Chondrocyte (in vitro differentiated cells): ENCODE measurements around the gene CBLB. TPM values are rescaled to one million over a fixed set of nuclear protein-coding genes. Genes with fewer than 3 reads are reported as not detected.

Experiments
- DNase-seq: peaks from one replicate; pipeline ENCODE4 v3.0.0; 2021; ENCODE audit warnings: mixed read lengths, low spot score
- H3K27ac Mint-ChIP-seq: one replicate; pipeline ENCODE4 v1.8.0; 2021; ENCODE audit warnings: mild to moderate bottlenecking, moderate library complexity, mixed read lengths; ENCODE audit not compliant: unreplicated experiment
- H3K27me3 Mint-ChIP-seq: 2 replicates; pipeline ENCODE4 v1.8.0; 2021; ENCODE audit warnings: low read depth, mixed read lengths
- H3K36me3 Mint-ChIP-seq: 2 replicates; pipeline ENCODE4 v1.8.0; 2021; ENCODE audit warnings: low read depth, mixed read lengths
- H3K4me1 Mint-ChIP-seq: 2 replicates; pipeline ENCODE4 v1.8.0; 2021; ENCODE audit warnings: low read depth, mild to moderate bottlenecking, mixed read lengths
- H3K4me3 Mint-ChIP-seq: one replicate; pipeline ENCODE4 v1.8.0; 2021; ENCODE audit warnings: mild to moderate bottlenecking, moderate library complexity, mixed read lengths; ENCODE audit not compliant: unreplicated experiment
- H3K9me3 Mint-ChIP-seq: 2 replicates; pipeline ENCODE4 v1.8.0; 2021; ENCODE audit warnings: low read depth, mixed read lengths
- total RNA-seq: library from RNA; stranded (reverse); gene quantifications from 3 replicates; pipeline ENCODE4 v1.2.1, GENCODE V29; 2021
- TF ChIP-seq, protein P1 (sequence below): fragments of 200-600 bp; sonication (generic); IDR thresholded peaks from 2 replicates; pipeline ENCODE4 v1.5.0; 2021; ENCODE audit warnings: antibody characterized with exemption, mild to moderate bottlenecking, moderate library complexity

CBLB gene
- total RNA-seq, 1 donor from 2014 or later: 25.0 TPM

GRCh38 chr3:105847865-105848264 lies 20.9 kb downstream of the CBLB start:
- Mint-ChIP-seq H3K27me3 (no peaks in the 10 kb centered on the region), H3K4me1 (peaks cover 16% of the 10 kb centered on the region), H3K4me3 (no peak overlapping the region), H3K36me3 (peaks cover 8% of the 10 kb centered on the region), H3K9me3 (no peaks in the 10 kb centered on the region), H3K27ac (no peak overlapping the region)
- DNase-seq: no peak
- TF ChIP-seq, protein P1, sequence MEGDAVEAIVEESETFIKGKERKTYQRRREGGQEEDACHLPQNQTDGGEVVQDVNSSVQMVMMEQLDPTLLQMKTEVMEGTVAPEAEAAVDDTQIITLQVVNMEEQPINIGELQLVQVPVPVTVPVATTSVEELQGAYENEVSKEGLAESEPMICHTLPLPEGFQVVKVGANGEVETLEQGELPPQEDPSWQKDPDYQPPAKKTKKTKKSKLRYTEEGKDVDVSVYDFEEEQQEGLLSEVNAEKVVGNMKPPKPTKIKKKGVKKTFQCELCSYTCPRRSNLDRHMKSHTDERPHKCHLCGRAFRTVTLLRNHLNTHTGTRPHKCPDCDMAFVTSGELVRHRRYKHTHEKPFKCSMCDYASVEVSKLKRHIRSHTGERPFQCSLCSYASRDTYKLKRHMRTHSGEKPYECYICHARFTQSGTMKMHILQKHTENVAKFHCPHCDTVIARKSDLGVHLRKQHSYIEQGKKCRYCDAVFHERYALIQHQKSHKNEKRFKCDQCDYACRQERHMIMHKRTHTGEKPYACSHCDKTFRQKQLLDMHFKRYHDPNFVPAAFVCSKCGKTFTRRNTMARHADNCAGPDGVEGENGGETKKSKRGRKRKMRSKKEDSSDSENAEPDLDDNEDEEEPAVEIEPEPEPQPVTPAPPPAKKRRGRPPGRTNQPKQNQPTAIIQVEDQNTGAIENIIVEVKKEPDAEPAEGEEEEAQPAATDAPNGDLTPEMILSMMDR: no peak

GRCh38 chr3:105847452-105847851 lies 21.4 kb downstream of the CBLB start:
- H3K4me1 Mint-ChIP-seq: peaks cover 16% of the 10 kb centered on the region
- H3K9me3 Mint-ChIP-seq: no peaks in the 10 kb centered on the region
- TF ChIP-seq, protein P1: no peak
- H3K4me3 Mint-ChIP-seq: no peak overlapping the region
- no peaks in the 10 kb centered on the region for H3K27me3 Mint-ChIP-seq
- H3K36me3 Mint-ChIP-seq: peaks cover 8% of the 10 kb centered on the region
- no peak for DNase-seq
- H3K27ac Mint-ChIP-seq: no peak overlapping the region

DNA sequence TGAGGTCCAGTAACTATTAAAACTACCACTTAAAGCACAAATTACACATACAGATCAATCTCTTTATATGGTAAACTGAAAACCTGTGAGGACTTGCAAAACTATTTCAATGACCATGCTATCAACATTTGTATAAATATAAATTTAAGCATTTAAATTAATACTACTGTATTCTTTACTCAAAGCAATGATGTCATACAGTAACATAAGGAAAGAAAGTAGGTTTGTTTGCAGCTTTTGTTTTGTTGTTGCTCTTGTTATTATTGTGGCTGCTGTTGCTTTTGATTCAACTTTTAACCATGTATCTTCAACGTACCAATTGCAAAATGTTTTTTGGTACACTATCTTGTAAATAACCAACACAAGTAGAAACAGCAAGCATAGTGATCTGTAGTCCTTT lies 22.0 kb downstream of the CBLB start:
- no peak for DNase-seq
- TF ChIP-seq, protein P1: no peak
- no peak overlapping the region for H3K27ac Mint-ChIP-seq
- peaks cover 16% of the 10 kb centered on the region for H3K4me1 Mint-ChIP-seq
- no peaks in the 10 kb centered on the region for H3K27me3 Mint-ChIP-seq
- no peaks in the 10 kb centered on the region for H3K9me3 Mint-ChIP-seq
- H3K36me3 Mint-ChIP-seq: peaks cover 10% of the 10 kb centered on the region
- no peak overlapping the region for H3K4me3 Mint-ChIP-seq

DNA sequence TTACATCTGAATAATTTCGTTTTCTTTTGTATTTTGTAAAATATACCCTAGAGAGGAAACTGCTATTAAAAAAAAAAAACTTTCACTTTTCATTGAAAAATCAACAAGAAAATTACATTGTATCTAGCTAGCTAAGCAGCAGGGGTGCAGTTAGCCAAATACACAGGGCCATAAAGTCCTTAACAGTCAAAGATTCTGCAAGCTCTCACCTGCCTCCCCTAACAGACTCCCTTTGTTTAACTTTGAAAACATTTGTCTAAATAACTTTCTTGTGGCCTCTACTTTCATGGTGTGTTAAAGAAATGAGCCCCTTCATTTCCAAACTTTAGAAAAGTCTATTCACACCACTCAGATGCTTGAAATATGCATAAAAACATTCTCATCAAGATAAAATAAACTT lies 23.3 kb downstream of the CBLB start:
- TF ChIP-seq, protein P1: no peak
- peaks cover 4% of the 10 kb centered on the region for H3K36me3 Mint-ChIP-seq
- H3K27ac Mint-ChIP-seq: no peak overlapping the region
- no peak for DNase-seq
- H3K27me3 Mint-ChIP-seq: no peaks in the 10 kb centered on the region
- no peak overlapping the region for H3K4me3 Mint-ChIP-seq
- no peaks in the 10 kb centered on the region for H3K9me3 Mint-ChIP-seq
- H3K4me1 Mint-ChIP-seq: peaks cover 16% of the 10 kb centered on the region

- TF ChIP-seq, protein P1: no peak
- Mint-ChIP-seq H3K27me3 (no peaks in the 10 kb centered on the region), H3K4me1 (peaks cover 16% of the 10 kb centered on the region), H3K9me3 (no peaks in the 10 kb centered on the region), H3K27ac (no peak overlapping the region), H3K4me3 (no peak overlapping the region), H3K36me3 (peaks cover 4% of the 10 kb centered on the region)
- DNase-seq: no peak
Measured at GRCh38 chr3:105844704-105845103, 24.1 kb downstream of the CBLB start.
